ENCODE data around the gene TSR3. TPM values are rescaled to one million over a fixed set of nuclear protein-coding genes. Genes with fewer than 3 reads are reported as not detected.

Gene TSR3
- total RNA-seq, 2 experiments from 2014 or later: 40.6 to 46.0 TPM

- peaks cover 4% of the 10 kb centered on the region for H3K4me1 Mint-ChIP-seq
- H3K36me3 Mint-ChIP-seq (ENCODE audit: low read depth): peaks cover 61% of the 10 kb centered on the region
- H3K27me3 Mint-ChIP-seq: no peaks in the 10 kb centered on the region
- no peak overlapping the region for H3K4me3 Mint-ChIP-seq
- POLR2A ChIA-PET: no interaction called here
- no peak for DNase-seq
- CTCF ChIA-PET: no interaction called here
- no peaks in the 10 kb centered on the region for H3K9me3 Mint-ChIP-seq
- H3K27ac Mint-ChIP-seq: no peak overlapping the region
Measured at GRCh38 chr16:1319041-1319440, 32.6 kb downstream of the TSR3 start.

- Mint-ChIP-seq H3K27ac (no peak overlapping the region), H3K4me1 (peaks cover 4% of the 10 kb centered on the region), H3K27me3 (no peaks in the 10 kb centered on the region), H3K9me3 (no peaks in the 10 kb centered on the region), H3K4me3 (no peak overlapping the region), H3K36me3 (ENCODE audit: low read depth) (peaks cover 60% of the 10 kb centered on the region)
- POLR2A ChIA-PET: no interaction called here
- CTCF ChIA-PET: no interaction called here
- no peak for DNase-seq
Measured at GRCh38 chr16:1318268-1318545, 33.5 kb downstream of the TSR3 start.

DNA sequence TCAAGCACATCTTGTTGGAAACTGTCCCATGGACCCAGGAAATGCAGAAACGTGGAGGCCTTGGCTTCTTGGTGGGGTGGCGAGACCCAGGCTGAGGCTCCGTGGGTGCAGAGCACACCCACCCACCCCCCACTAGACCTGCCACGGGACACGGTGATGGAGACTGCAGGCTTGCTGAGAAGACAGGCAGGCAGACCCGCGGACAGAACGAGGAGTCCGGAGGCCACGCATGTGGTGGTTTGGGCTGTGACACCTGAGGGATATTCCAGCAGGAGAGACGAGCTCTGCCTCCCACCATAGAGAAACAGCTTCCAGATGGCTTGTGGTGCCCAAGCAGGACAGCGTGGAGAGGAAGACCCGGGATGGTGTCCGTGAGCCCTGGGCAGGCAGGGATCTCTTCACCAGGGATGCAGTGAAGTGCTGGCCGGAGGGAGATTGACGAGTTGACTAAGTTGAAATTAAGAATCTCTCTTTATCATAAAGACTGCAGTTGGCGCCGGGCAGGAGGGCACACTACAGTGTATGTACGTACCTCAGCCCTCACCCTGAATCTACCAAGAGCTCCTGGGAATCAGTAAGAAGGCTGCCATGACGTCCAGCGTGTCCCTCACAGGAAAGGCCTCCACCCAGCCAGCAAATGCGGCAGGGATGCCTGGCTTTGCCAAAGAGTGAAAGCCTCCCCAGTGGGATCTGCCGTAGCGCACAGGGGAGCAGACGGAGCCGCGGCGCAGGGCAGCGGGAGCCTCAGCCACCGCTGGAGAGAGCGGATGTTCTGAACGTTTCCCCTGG is 34.0 kb downstream of the TSR3 start:
- POLR2A ChIA-PET: interaction anchor here (0.6 kb wide), 1 partner anchor 9 kb away, joined by 3 read pairs; no protein-coding TSS in a partner anchor
- DNase-seq: no peak
- CTCF ChIA-PET: no interaction called here
- no peak overlapping the region for H3K27ac Mint-ChIP-seq
- H3K4me1 Mint-ChIP-seq: peaks cover 10% of the 10 kb centered on the region
- H3K36me3 Mint-ChIP-seq (ENCODE audit: low read depth): peaks cover 61% of the 10 kb centered on the region
- H3K27me3 Mint-ChIP-seq: no peaks in the 10 kb centered on the region
- H3K9me3 Mint-ChIP-seq: no peaks in the 10 kb centered on the region
- no peak overlapping the region for H3K4me3 Mint-ChIP-seq

DNA sequence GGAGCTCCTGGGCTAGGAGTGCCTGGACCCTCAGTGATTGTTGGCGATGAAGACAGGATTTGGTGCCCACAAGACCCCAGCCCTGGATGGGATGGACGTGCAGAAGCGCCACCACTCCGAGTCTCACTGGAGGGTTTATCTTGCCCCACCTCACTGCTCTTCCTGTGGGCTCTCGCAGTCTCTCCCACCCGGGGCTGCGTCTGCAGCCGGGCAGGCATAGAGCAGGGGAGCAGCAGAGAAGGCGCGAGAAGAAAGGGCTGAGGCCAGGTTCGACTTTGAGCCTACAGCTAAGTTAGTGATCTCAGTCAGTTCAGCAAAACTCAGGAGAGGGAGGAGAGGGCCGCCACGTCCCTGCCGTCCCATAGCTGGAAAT is 35.7 kb downstream of the TSR3 start:
- Mint-ChIP-seq H3K4me1 (peaks cover 22% of the 10 kb centered on the region), H3K9me3 (no peaks in the 10 kb centered on the region), H3K27ac (no peak overlapping the region), H3K4me3 (no peak overlapping the region), H3K36me3 (ENCODE audit: low read depth) (peaks cover 68% of the 10 kb centered on the region), H3K27me3 (no peaks in the 10 kb centered on the region)
- CTCF ChIA-PET: no interaction called here
- POLR2A ChIA-PET: no interaction called here
- DNase-seq: no peak

DNA sequence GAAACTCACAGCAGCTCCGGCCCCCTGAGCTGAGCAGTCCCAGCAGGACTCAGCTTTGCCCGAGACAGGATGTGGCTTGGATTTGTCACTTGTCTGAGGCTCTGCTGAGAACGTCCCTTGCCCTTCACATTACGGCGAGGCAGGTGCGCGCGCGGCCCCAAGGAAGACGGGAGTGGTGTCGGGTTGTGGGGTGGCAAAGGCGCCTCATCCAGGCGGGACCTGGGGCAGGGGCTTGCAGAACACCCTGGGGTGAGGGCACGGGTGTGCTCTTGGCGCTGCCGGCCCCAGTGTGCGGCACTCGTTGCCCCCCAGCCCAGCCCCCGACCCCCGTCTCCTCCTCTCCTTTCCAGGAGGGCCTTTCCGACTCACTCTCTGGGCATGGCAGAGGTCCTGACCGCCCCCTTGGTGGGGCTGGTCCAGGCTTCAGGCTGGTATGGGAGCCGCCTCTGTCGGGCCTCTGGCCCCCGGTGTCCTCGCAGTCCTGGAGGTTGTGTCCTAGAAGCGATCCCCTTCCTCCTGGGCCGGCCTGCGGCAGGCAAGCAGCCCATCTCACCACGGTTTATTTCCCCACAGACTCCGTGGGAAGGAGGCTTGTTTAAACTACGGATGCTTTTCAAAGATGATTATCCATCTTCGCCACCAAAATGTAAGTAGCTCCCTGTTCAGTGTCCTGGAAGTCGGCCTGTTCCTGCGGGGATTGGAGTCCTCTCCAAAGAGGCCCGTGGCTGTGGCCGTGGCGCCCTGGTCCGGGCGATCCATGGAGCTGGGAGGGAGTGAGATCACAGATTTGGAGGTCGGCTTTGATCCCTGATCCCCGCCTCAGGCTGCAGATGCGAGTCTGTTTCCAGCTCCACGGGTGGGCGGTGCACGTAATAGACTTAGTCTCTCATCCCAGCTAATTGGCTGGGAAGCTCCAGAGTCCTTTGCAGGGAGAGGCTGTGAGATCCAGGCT is 36.3 kb downstream of the TSR3 start:
- DNase-seq: no peak
- Mint-ChIP-seq H3K4me1 (peaks cover 27% of the 10 kb centered on the region), H3K9me3 (no peaks in the 10 kb centered on the region), H3K36me3 (ENCODE audit: low read depth) (peaks cover 70% of the 10 kb centered on the region), H3K27ac (no peak overlapping the region), H3K4me3 (no peak overlapping the region), H3K27me3 (no peaks in the 10 kb centered on the region)
- ChIA-PET CTCF (no interaction called here), POLR2A (no interaction called here)

GRCh38 chr16:1314399-1315068 is 37.1 kb downstream of the TSR3 start:
- Mint-ChIP-seq H3K4me3 (no peak overlapping the region), H3K9me3 (no peaks in the 10 kb centered on the region), H3K4me1 (peaks cover 28% of the 10 kb centered on the region), H3K27ac (no peak overlapping the region), H3K27me3 (no peaks in the 10 kb centered on the region), H3K36me3 (ENCODE audit: low read depth) (peaks cover 67% of the 10 kb centered on the region)
- DNase-seq: no peak
- POLR2A ChIA-PET: no interaction called here
- CTCF ChIA-PET: interaction anchor here (0.6 kb wide), 1 partner anchor 595 kb away, joined by 3 read pairs; no protein-coding TSS in a partner anchor

GRCh38 chr16:1313721-1314369 is 37.8 kb downstream of the TSR3 start:
- H3K9me3 Mint-ChIP-seq: no peaks in the 10 kb centered on the region
- ChIA-PET CTCF (interaction anchor here (0.6 kb wide), 1 partner anchor 594 kb away, joined by 3 read pairs; no protein-coding TSS in a partner anchor), POLR2A (no interaction called here)
- DNase-seq: no peak
- H3K27ac Mint-ChIP-seq: no peak overlapping the region
- H3K36me3 Mint-ChIP-seq (ENCODE audit: low read depth): peaks cover 61% of the 10 kb centered on the region
- no peak overlapping the region for H3K4me3 Mint-ChIP-seq
- peaks cover 28% of the 10 kb centered on the region for H3K4me1 Mint-ChIP-seq
- H3K27me3 Mint-ChIP-seq: no peaks in the 10 kb centered on the region

GRCh38 chr16:1312903-1313302 is 38.8 kb downstream of the TSR3 start:
- no peaks in the 10 kb centered on the region for H3K9me3 Mint-ChIP-seq
- H3K27ac Mint-ChIP-seq: no peak overlapping the region
- ChIA-PET CTCF (no interaction called here), POLR2A (interaction anchor here (3.8 kb wide), 1 partner anchor 18 kb away, joined by 13 read pairs; no protein-coding TSS in a partner anchor)
- peaks cover 34% of the 10 kb centered on the region for H3K4me1 Mint-ChIP-seq
- H3K27me3 Mint-ChIP-seq: no peaks in the 10 kb centered on the region
- H3K36me3 Mint-ChIP-seq (ENCODE audit: low read depth): peaks cover 53% of the 10 kb centered on the region
- no peak for DNase-seq
- no peak overlapping the region for H3K4me3 Mint-ChIP-seq

DNA sequence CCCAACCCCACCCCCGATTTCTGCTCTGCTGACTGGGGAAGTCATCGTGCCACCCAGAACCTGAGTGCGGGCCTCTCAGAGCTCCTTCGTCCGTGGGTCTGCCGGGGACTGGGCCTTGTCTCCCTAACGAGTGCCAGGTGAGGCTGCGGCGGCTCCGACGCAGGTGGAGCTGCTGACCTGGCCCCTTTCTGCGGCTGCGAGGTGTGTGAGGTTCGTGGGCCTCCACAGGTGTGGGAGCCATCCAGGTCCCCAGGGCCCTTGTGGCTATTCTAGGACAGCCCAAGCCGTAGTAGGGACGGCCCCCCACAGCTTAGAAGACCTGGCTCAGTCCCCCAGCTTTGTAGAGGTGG is 39.2 kb downstream of the TSR3 start:
- POLR2A ChIA-PET: interaction anchor here (1.6 to 3.8 kb wide), 2 partner anchors 18 to 66 kb away, joined by 5 to 13 read pairs; no protein-coding TSS in a partner anchor
- Mint-ChIP-seq H3K36me3 (ENCODE audit: low read depth) (peaks cover 48% of the 10 kb centered on the region), H3K27ac (no peak overlapping the region), H3K27me3 (no peaks in the 10 kb centered on the region), H3K9me3 (no peaks in the 10 kb centered on the region), H3K4me1 (peaks cover 34% of the 10 kb centered on the region), H3K4me3 (peak overlapping the region; percentile 17)
- CTCF ChIA-PET: no interaction called here
- DNase-seq: no peak

DNA sequence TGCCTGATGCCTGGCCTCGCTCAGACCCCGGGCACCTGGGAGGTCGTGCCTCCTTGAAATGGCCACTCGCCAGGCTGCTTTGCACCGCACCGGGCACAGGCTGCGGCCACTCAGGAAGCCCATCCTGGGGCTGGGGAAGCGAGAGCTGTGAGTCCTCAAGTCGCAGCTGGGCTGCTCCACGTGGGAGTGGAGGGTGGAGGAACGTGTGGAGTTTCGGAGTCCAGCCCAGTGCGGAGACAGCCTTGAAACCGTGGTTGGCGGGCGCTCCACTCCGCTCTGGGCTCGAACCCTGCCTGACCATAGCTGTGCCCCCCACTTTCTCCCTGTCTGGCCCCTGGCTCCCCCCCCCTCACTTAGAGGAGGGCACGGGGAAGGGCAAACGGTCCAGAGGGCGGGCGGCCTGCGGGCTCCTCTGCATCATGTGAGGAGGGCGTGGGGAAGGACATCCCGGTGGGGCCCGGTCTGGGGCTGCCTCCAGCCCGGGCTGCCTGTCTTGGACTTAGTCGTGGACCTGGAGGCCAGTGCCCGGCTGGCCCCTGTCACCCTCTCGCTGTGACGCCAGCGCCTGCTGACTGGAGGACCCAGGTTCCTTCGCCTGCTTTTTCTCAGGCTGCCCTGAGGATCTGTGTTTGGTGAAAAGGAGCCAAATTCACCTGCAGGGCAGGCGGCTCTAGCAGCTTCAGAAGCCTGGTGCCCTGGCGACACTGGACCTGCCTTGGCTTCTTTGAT is 39.8 kb downstream of the TSR3 start:
- ChIA-PET POLR2A (interaction anchor here (1.6 to 3.8 kb wide), 3 partner anchors 12 to 67 kb away, joined by 5 to 13 read pairs (median 6); no protein-coding TSS in a partner anchor), CTCF (no interaction called here)
- peaks cover 34% of the 10 kb centered on the region for H3K4me1 Mint-ChIP-seq
- H3K9me3 Mint-ChIP-seq: no peaks in the 10 kb centered on the region
- H3K27me3 Mint-ChIP-seq: no peaks in the 10 kb centered on the region
- no peak for DNase-seq
- H3K4me3 Mint-ChIP-seq: peak overlapping the region; percentile 100
- H3K36me3 Mint-ChIP-seq (ENCODE audit: low read depth): peaks cover 44% of the 10 kb centered on the region
- no peak overlapping the region for H3K27ac Mint-ChIP-seq

- Mint-ChIP-seq H3K9me3 (no peaks in the 10 kb centered on the region), H3K36me3 (ENCODE audit: low read depth) (peaks cover 38% of the 10 kb centered on the region), H3K4me3 (peak overlapping the region; percentile 100), H3K4me1 (peaks cover 38% of the 10 kb centered on the region), H3K27ac (peak overlapping the region; percentile 94), H3K27me3 (no peaks in the 10 kb centered on the region)
- CTCF ChIA-PET: no interaction called here
- POLR2A ChIA-PET: interaction anchor here (1.0 to 3.8 kb wide), 4 partner anchors 13 to 654 kb away, joined by 3 to 13 read pairs (median 6); partner anchors contain the start of gene RPS2
- DNase-seq: no peak
Measured at GRCh38 chr16:1311212-1311737, 40.4 kb downstream of the TSR3 start.

GRCh38 chr16:1310832-1311200 is 40.9 kb downstream of the TSR3 start:
- peak; percentile 61 for DNase-seq
- no peaks in the 10 kb centered on the region for H3K9me3 Mint-ChIP-seq
- peak overlapping the region; percentile 94 for H3K27ac Mint-ChIP-seq
- peaks cover 38% of the 10 kb centered on the region for H3K4me1 Mint-ChIP-seq
- ChIA-PET POLR2A (interaction anchor here (1.0 to 3.8 kb wide), 4 partner anchors 13 to 654 kb away, joined by 3 to 13 read pairs (median 6); partner anchors contain the start of gene RPS2), CTCF (no interaction called here)
- H3K36me3 Mint-ChIP-seq (ENCODE audit: low read depth): peaks cover 34% of the 10 kb centered on the region
- no peaks in the 10 kb centered on the region for H3K27me3 Mint-ChIP-seq
- H3K4me3 Mint-ChIP-seq: peak overlapping the region; percentile 100

All from activated CD4-positive, alpha-beta memory T cell treated with anti-CD3 and anti-CD28 coated beads, Interleukin-2, amount 10 ng/mL, durations not matched to agents 7 days and 5 days (primary cell).